OCI-LY7 (cell line): ENCODE data around the gene GNMT. TPM values are rescaled to one million over a fixed set of nuclear protein-coding genes. Genes with fewer than 3 reads are reported as not detected.

ENCODE experiments used
- BruUV-seq: library from RNA; stranded (reverse); fragments of 400-500 nt; replicated peaks from 2 replicates; lab custom pipeline; 2021; lab: Mats Ljungman, UMichigan
- CTCF ChIA-PET: fragments of 300-600 bp; sonication (Branson Sonifier 250); formaldehyde crosslinking; loops from one replicate; lab custom pipeline; 2022; ENCODE audit warnings: antibody characterized with exemption; ENCODE audit not compliant: unreplicated experiment; lab: Charles Lee
- POLR2A ChIA-PET: fragments of 300-600 bp; sonication (Branson Sonifier 250); formaldehyde crosslinking; loops from one replicate; lab custom pipeline; 2022; ENCODE audit warnings: antibody characterized with exemption; lab: Charles Lee
- DNase-seq: peaks from one replicate; pipeline ENCODE4 v3.0.0-alpha.2; 2015; ENCODE audit warnings: low spot score
- H2AFZ ChIP-seq: fragments of 200-600 bp; sonication (generic), shearing (Covaris generic); 2 replicates; pipeline ENCODE4 v1.6.1; 2014; ENCODE audit warnings: mild to moderate bottlenecking, antibody characterized with exemption, low read length, moderate library complexity
- H3K27ac ChIP-seq: fragments of 200-600 bp; sonication (generic); 2 replicates; pipeline ENCODE4 v1.5.1; 2014; ENCODE audit warnings: mixed run types, low read depth, mild to moderate bottlenecking, moderate library complexity, low read length, inconsistent platforms; ENCODE audit not compliant: poor library complexity, severe bottlenecking
- H3K36me3 ChIP-seq: fragments of 200-600 bp; sonication (generic); 2 replicates; pipeline ENCODE4 v1.6.1; 2014; ENCODE audit warnings: mild to moderate bottlenecking, antibody characterized with exemption, low read length, moderate library complexity, mixed read lengths; ENCODE audit not compliant: insufficient read depth
- H3K4me1 ChIP-seq: fragments of 200-600 bp; sonication (generic); 2 replicates; pipeline ENCODE4 v1.5.1; 2014; ENCODE audit warnings: mild to moderate bottlenecking, low read length; ENCODE audit not compliant: insufficient read depth, poor library complexity, severe bottlenecking
- H3K4me2 ChIP-seq: fragments of 200-600 bp; sonication (generic); 2 replicates; pipeline ENCODE4 v1.6.1; 2014; ENCODE audit warnings: mild to moderate bottlenecking, low read length
- H3K4me3 ChIP-seq: fragments of 200-600 bp; sonication (generic); 2 replicates; pipeline ENCODE4 v1.5.1; 2014; ENCODE audit warnings: mild to moderate bottlenecking, low read depth, low read length; ENCODE audit not compliant: poor library complexity, severe bottlenecking
- H3K79me2 ChIP-seq: fragments of 200-600 bp; sonication (generic); 2 replicates; pipeline ENCODE4 v1.6.1; 2016; ENCODE audit warnings: low read depth, mild to moderate bottlenecking, low read length, moderate library complexity, mixed read lengths; ENCODE audit not compliant: insufficient read depth
- H3K9me2 ChIP-seq: fragments of 200-600 bp; sonication (generic); 2 replicates; pipeline ENCODE4 v1.6.1; 2016; ENCODE audit warnings: mild to moderate bottlenecking, low read length, mixed read lengths; ENCODE audit not compliant: insufficient read depth
- H3K9me3 ChIP-seq: fragments of 200-600 bp; sonication (generic); 2 replicates; pipeline ENCODE4 v1.6.1; 2014; ENCODE audit warnings: mild to moderate bottlenecking, mixed run types, low read length, mixed read lengths
- H4K20me1 ChIP-seq: fragments of 200-600 bp; sonication (generic); 2 replicates; pipeline ENCODE4 v1.6.1; 2014; ENCODE audit warnings: mild to moderate bottlenecking, antibody characterized with exemption, low read length, moderate library complexity, mixed read lengths; ENCODE audit not compliant: insufficient read depth
- CTCF ChIP-seq: fragments of 200-600 bp; sonication (generic); conservative IDR thresholded peaks from 2 replicates; pipeline ENCODE4 v1.5.1; 2014; ENCODE audit warnings: mild to moderate bottlenecking, antibody characterized with exemption, low read length, moderate library complexity, mixed read lengths
- EZH2phosphoT487 ChIP-seq: fragments of 200-600 bp; sonication (generic); IDR thresholded peaks from 2 replicates; pipeline ENCODE4 v1.6.1; 2018; ENCODE audit warnings: low read depth, borderline replicate concordance, mild to moderate bottlenecking, mixed run types, antibody characterized with exemption, low read length, moderate library complexity, mixed read lengths
- intact Hi-C: fragments of 100-400 bp; cut with micrococcal nuclease; formaldehyde crosslinking; loops from one replicate; pipeline ENCODE4 v1.10.0; 2022; ENCODE audit not compliant: unreplicated experiment
- total RNA-seq, 2 experiments: library from RNA; depleted of rRNA in 1 of 2; stranded (reverse); fragments of >200 nt in 1 of 2; shearing (Covaris generic) in 1 of 2; gene quantifications; 2 replicates each; pipeline ENCODE4 v1.2.3, GENCODE V29; 2014 to 2022

Gene GNMT
- total RNA-seq, 2 experiments from 2014 or later, result 1.7 TPM

GRCh38 chr6:42984924-42985475, 24.4 kb downstream of the GNMT start:
- peak; percentile 37 for DNase-seq
- peaks cover 7% of the 10 kb centered on the region; the same call in 1 of the 2 replicates for H3K79me2 ChIP-seq

GRCh38 chr6:42987533-42988451, 27.2 kb downstream of the GNMT start:
- Histone ChIP-seq H3K9me3 (no peaks in the 10 kb centered on the region), H3K27ac (no peak overlapping the region), H4K20me1 (no peaks in the 10 kb centered on the region), H3K9me2 (no peaks in the 10 kb centered on the region), H3K4me3 (no peak overlapping the region), H3K4me2 (no peak overlapping the region), H3K36me3 (peaks cover 20% of the 10 kb centered on the region; the same call in 1 of the 2 replicates), H3K79me2 (peaks cover 7% of the 10 kb centered on the region; the same call in 1 of the 2 replicates), H3K4me1 (peaks cover 15% of the 10 kb centered on the region), H2AFZ (no peak overlapping the region)
- intact Hi-C loops, result no loop called here
- POLR2A ChIA-PET, result interaction anchor here (1.6 kb wide), 1 partner anchor 25 kb away, joined by 3 read pairs; no protein-coding TSS in a partner anchor
- BruUV-seq, result no TSS peak
- CTCF ChIA-PET, result interaction anchor here (0.6 to 0.9 kb wide), 2 partner anchors 184 to 583 kb away, joined by 3 read pairs; no protein-coding TSS in a partner anchor
- TF ChIP-seq CTCF (no peak), EZH2phosphoT487 (no peak)
- no peak for DNase-seq

More at GRCh38 chr6:42984924-42985475, 24.4 kb downstream of the GNMT start:
- Histone ChIP-seq H4K20me1 (no peaks in the 10 kb centered on the region), H3K36me3 (peaks cover 8% of the 10 kb centered on the region; the same call in 1 of the 2 replicates), H2AFZ (peak overlapping the region; percentile 77; the same call in 1 of the 2 replicates), H3K4me1 (peaks cover 17% of the 10 kb centered on the region), H3K27ac (peak overlapping the region; percentile 5), H3K9me3 (no peaks in the 10 kb centered on the region), H3K4me3 (peak overlapping the region; percentile 88), H3K9me2 (no peaks in the 10 kb centered on the region), H3K4me2 (peak overlapping the region; percentile 87)
- intact Hi-C loops, result loop anchor here (1.0 kb wide), 1 partner anchor 56 kb away; the partner anchor contains the start of gene CNPY3
- ChIA-PET CTCF (interaction anchor here (1.0 kb wide), 1 partner anchor 20 kb away, joined by 3 read pairs; no protein-coding TSS in a partner anchor), POLR2A (interaction anchor here (1.3 to 2.1 kb wide), 7 partner anchors 12 to 112 kb away, joined by 5 to 17 read pairs (median 9); partner anchors contain the start of genes CNPY3, KLHDC3, MEA1 and RRP36)
- TF ChIP-seq EZH2phosphoT487, result no peak
- TF ChIP-seq CTCF, result no peak
- BruUV-seq, result no TSS peak
